KG1 (cell line): ENCODE results near the gene FZD2.
A peak's percentile ranks its signal among the peaks of the same experiment; 100 is the strongest.
"Not testable (repeated sequence)": the region's sequence is repeated elsewhere in the genome, so short reads cannot be mapped to it uniquely, and the experiment has no call there.

ENCODE experiments used
- DNase-seq: peaks from one replicate; lab custom pipeline; 2025; lab: John Stamatoyannopoulos, UW

The FZD2 gene

GRCh38 chr17:44556832-44557606 lies at the start of gene FZD2:
Gene FZD2 (plus strand): TSS chr17:44557484. CDS start chr17:44557689, 205 bp downstream.
- DNase-seq: peak; percentile 53

GRCh38 chr17:44511241-44512134 lies 45.8 kb upstream of the FZD2 start:
- not testable (repeated sequence) for DNase-seq

- DNase-seq: no peak
These were observed 39.3 kb upstream of the FZD2 start for GRCh38 chr17:44518032-44518431.

- DNase-seq: peak; percentile 43
These were observed 34.2 kb upstream of the FZD2 start for GRCh38 chr17:44522883-44523671.

GRCh38 chr17:44523672-44523972 lies 33.7 kb upstream of the FZD2 start:
- DNase-seq: no peak

- DNase-seq: no peak
These were observed 30.2 kb upstream of the FZD2 start for GRCh38 chr17:44527102-44527501.

- DNase-seq: no peak
These were observed 29.3 kb upstream of the FZD2 start for GRCh38 chr17:44527954-44528353.

GRCh38 chr17:44529864-44530263 lies 27.4 kb upstream of the FZD2 start:
- DNase-seq: no peak

GRCh38 chr17:44530896-44531418 lies 26.3 kb upstream of the FZD2 start:
- DNase-seq: no peak

GRCh38 chr17:44533533-44534246 lies 23.6 kb upstream of the FZD2 start:
- DNase-seq: peak; percentile 70

GRCh38 chr17:44536090-44536953 lies 21.0 kb upstream of the FZD2 start:
- DNase-seq: no peak

- DNase-seq: not testable (repeated sequence)
These were observed 19.4 kb upstream of the FZD2 start for GRCh38 chr17:44537922-44538321.

GRCh38 chr17:44539673-44540072 lies 17.6 kb upstream of the FZD2 start:
- DNase-seq: no peak

- no peak for DNase-seq
These were observed 16.8 kb upstream of the FZD2 start for GRCh38 chr17:44540246-44541084.

GRCh38 chr17:44541884-44542581 lies 15.3 kb upstream of the FZD2 start:
- no peak for DNase-seq

- no peak for DNase-seq
These were observed 13.9 kb upstream of the FZD2 start for GRCh38 chr17:44543213-44543904.

- no peak for DNase-seq
These were observed 13.3 kb upstream of the FZD2 start for GRCh38 chr17:44543905-44544523.
